Lower leg skin (tissue), 4 donors: ENCODE results near the gene SYNE2. TPM values are rescaled to one million over a fixed set of nuclear protein-coding genes. Genes with fewer than 3 reads are reported as not detected.

ENCODE experiments used
- DNase-seq, 2 donors: peaks; one replicate each; pipeline ENCODE4 v3.0.0-alpha.2; 2019; ENCODE audit warnings: low spot score in 2 of 2
- H3K4me3 ChIP-seq: fragments of 200-600 bp; sonication (generic); 2 replicates; pipeline ENCODE4 v1.5.1; 2017; ENCODE audit warnings: mild to moderate bottlenecking, low read depth; ENCODE audit not compliant: poor library complexity, severe bottlenecking
- CTCF ChIP-seq, 3 donors: fragments of 450-650 bp; IDR thresholded peaks; one replicate each; pipeline ENCODE4 v1.5.1; 2016; ENCODE audit warnings: antibody characterized with exemption in 3 of 3, mild to moderate bottlenecking in 3 of 3, moderate library complexity in 2 of 3
- POLR2A ChIP-seq, 2 donors: fragments of 450-650 bp; IDR thresholded peaks; one replicate each; pipeline ENCODE4 v1.6.1; 2016 to 2017; ENCODE audit warnings: antibody characterized with exemption in 2 of 2, mild to moderate bottlenecking in 1 of 2, moderate library complexity in 1 of 2
- WGBS, 2 donors: methylation state at CpG; one replicate each; pipeline ENCODE4 v1.1.5; 2018; 5-methylcytosine and 5-hydroxymethylcytosine counted together
- intact Hi-C: fragments of 100-400 bp; cut with DNase I; formaldehyde crosslinking; loops from one replicate; pipeline ENCODE4 v1.15.0; 2023; ENCODE audit warnings: low total_unique reads
- total RNA-seq, 4 donors: library from RNA; depleted of rRNA; stranded (reverse); fragments of >200 nt; gene quantifications; one replicate each; pipeline ENCODE4 v1.1.0, GENCODE V29; 2016

The SYNE2 gene
- total RNA-seq, 4 donors from 2014 or later = 200 to 479 (median 232) TPM

- intact Hi-C loops = no loop called here
- TF ChIP-seq CTCF (IDR thresholded peaks at IDR 0.05) (no peak), POLR2A (IDR thresholded peaks at IDR 0.05) (no peak)
- 88 to 93% methylated on average over 6 of the region's 6 CpGs for WGBS, 2 donors
- no peak for DNase-seq
- no peak overlapping the region for H3K4me3 ChIP-seq
These were observed 385.2 kb downstream of the SYNE2 start for GRCh38 chr14:64238049-64238448.

GRCh38 chr14:64238631-64239030 is 385.8 kb downstream of the SYNE2 start:
- WGBS, 2 donors = 27 to 29% methylated on average over 2 of the region's 2 CpGs
- intact Hi-C loops = no loop called here
- DNase-seq = no peak
- no peak overlapping the region for H3K4me3 ChIP-seq
- no peak for TF ChIP-seq POLR2A (IDR thresholded peaks at IDR 0.05)
- TF ChIP-seq CTCF (IDR thresholded peaks at IDR 0.05) = no peak

- WGBS, 2 donors = 33 to 42% methylated on average over 4 of the region's 4 CpGs
- H3K4me3 ChIP-seq = no peak overlapping the region
- intact Hi-C loops = no loop called here
- TF ChIP-seq CTCF (IDR thresholded peaks at IDR 0.05) (no peak), POLR2A (IDR thresholded peaks at IDR 0.05) (no peak)
- DNase-seq = no peak
These were observed 391.5 kb downstream of the SYNE2 start for GRCh38 chr14:64244279-64244678.

GRCh38 chr14:64245491-64245890 is 392.7 kb downstream of the SYNE2 start:
- intact Hi-C loops = no loop called here

GRCh38 chr14:64246688-64247087 is 393.9 kb downstream of the SYNE2 start:
- TF ChIP-seq CTCF (IDR thresholded peaks at IDR 0.05) (no peak), POLR2A (IDR thresholded peaks at IDR 0.05) (no peak)
- intact Hi-C loops = no loop called here
- no peak for DNase-seq
- H3K4me3 ChIP-seq = no peak overlapping the region

More at GRCh38 chr14:64245491-64245890, 392.7 kb downstream of the SYNE2 start:
- H3K4me3 ChIP-seq = no peak overlapping the region
- WGBS, 2 donors = 65 to 68% methylated on average over 4 of the region's 4 CpGs
- no peak for DNase-seq
- TF ChIP-seq POLR2A (IDR thresholded peaks at IDR 0.05) (no peak), CTCF (IDR thresholded peaks at IDR 0.05) (no peak)

- intact Hi-C loops = no loop called here
- no peak overlapping the region for H3K4me3 ChIP-seq
- DNase-seq = no peak
- WGBS, 2 donors = 85 to 87% methylated on average over 3 of the region's 3 CpGs
- TF ChIP-seq CTCF (IDR thresholded peaks at IDR 0.05) = no peak
- no peak for TF ChIP-seq POLR2A (IDR thresholded peaks at IDR 0.05)
These were observed 394.4 kb downstream of the SYNE2 start for GRCh38 chr14:64247195-64247594.
